DLD1 (cell line): ENCODE data around the gene CWC27.

Experiments used
- in situ Hi-C: cut with HindIII; loops from 2 replicates; pipeline ENCODE4 v1.10.0; 2017; ENCODE audit warnings: low sequenced_read_pairs

CWC27 gene

DNA sequence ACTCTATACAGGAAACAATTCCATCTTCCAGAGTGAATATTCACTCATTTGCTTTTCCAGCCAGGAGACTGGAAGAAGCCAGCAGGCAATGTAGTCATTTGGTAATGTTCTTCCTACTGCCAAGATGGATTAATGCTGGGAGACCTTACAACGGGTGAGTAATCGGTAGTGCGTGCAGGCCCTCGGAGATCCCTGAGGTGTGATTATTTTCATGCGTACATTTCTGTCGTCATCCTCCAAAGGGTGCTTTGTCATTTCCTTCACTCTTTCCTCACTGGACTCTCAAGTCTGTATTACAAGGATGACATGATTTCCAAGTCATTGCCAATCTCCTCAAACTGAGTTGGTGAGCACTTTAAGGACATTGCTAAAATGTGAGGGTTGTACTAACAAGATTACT lies 263.5 kb downstream of the CWC27 start:
- in situ Hi-C loops = no loop called here

DNA sequence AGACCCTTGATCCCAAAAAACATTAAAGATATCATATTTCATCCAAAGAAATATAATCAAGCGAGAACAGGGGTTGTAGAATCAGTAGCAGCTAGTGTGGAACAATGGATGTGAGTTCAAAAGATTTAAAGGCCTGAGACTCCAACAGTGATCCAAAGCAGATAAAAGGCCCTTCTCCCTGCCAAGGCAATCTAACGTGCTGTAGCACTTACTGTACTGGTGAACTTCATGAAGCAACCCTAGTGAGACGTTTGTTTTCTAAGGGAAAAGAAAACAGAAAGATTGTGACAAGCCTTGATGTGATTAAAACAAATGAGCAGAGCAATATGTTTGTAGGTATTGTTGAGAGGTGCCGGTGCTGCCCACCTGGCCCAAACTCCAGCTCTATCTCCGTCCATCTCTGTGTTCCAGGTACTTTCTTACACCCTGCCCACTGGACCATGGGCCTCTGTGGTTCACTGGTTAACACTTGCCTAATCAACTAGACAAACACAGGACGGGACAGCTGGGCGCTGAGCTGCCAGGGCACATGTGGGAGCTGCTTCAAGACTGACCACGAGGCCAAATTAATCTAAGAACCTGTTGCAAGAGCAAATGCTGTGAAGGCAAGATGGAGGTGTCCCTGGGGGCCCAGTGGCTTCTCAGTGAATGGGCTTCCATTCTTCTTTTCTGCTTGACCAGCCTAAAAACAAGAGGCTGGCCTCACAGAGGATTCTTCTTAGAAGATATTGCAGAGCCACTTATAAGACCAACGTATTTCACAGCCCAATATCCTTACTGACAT lies 265.5 kb downstream of the CWC27 start:
- in situ Hi-C loops = no loop called here

DNA sequence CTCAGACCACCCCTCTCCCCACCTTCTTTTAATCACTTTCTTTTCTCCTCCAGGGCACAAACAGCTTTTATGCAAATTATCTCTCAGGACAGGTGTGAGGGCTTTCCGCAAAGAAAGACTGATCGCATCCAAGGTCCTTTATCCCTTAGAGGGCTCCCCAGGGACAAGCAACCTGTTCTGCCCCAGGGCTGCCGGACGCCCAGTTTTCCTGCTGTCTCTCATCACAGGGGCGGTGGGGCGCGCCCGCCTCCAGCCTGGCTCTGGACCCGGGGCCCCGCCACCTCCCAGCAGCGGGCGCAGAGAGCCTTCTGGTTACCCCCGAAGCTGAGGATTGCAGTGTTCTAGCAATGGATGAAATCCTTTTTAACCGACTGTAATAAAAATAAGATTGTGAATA lies 266.1 kb downstream of the CWC27 start:
- in situ Hi-C loops = no loop called here

DNA sequence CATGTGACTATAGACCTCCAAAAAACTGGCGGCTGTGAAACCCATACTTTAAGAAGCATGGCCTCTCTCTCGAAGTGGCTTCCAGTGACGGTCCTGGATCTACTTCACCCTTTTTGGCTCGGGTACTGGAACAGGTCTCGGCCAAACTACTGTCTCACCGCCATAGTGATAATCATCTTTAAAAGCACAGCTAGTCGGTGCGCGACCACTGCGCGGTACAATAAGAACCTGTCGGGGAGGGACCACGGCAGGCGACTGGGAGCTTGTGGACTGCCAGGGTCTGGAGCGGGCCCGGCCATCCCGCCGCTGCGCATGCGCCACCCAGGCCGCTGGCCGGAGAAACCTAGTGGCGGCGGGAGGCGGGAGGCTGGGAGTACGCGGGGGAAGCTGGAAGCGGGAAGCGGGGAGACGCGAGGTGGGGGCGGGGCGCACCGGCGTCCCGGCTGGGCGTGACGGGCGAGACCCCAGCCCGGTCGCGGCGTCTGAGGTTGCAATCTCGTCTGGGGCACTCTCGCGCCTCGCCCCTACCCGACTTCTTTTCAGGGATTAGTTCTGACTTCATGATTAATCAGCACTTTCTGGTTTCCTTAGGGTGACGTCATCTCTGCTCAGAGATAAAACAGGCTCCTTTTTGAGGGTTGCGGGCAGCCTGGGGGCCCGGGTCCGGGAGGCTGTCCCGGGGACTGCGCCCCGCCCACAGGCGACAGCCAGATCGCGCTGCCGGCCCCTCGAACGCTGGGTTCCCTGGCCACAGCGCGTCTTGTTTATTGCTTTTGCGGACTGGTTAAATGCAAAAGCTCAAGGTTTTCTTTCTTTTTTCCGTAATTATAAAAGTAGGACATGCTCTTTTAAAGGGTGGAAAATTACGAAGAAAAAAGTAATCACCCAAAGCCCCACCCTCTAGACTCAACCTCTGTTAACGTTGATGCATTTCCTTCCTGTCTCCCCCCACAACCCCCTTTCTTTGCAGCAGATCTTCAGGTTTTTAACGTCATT lies 266.8 kb downstream of the CWC27 start:
- in situ Hi-C loops = no loop called here

DNA sequence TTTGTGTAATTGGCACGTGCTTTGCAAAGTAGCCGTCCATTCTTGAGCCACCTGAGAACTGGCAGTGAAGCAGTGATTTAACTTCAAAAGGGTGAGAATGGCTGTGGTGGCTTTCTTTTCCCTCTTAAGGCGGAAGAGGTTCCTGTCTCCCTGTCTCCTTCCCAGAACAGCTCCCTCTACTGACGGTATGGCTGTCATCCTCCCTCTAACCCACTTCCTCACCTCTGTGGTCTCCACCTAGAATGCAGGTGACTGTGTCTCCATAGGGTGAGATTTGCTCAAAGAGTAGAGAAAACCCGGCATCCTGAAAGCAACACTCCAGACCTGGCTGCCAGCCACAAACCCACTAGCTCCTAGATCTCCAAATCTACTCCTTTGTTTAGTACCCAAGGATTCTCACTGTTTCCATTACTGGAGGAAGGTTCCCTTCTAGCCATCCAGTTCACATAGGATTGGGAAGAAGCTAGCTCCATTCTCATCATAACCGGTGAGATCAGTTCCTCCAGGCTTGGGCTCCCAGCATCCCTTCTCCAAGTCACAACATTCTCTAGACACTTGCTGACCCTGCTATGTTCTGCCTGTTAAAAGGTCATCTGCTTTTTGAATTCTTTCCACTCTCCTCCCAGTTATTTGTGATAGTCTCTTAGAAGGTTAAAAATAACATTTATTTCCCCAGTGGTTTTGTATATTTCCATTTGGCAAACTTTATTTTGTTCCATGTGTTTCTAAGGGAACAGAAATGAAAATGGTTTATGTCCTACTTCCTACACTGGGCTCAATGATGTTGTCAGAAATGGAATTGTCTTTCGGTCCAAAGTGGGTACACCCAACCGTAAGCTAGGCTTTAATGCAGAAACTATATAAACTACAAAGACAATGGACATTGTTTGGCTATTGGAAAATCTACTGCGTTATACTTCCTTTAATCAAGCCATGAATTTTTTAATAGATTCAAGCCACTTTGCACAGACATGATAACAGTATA lies 269.4 kb downstream of the CWC27 start:
- in situ Hi-C loops = no loop called here

DNA sequence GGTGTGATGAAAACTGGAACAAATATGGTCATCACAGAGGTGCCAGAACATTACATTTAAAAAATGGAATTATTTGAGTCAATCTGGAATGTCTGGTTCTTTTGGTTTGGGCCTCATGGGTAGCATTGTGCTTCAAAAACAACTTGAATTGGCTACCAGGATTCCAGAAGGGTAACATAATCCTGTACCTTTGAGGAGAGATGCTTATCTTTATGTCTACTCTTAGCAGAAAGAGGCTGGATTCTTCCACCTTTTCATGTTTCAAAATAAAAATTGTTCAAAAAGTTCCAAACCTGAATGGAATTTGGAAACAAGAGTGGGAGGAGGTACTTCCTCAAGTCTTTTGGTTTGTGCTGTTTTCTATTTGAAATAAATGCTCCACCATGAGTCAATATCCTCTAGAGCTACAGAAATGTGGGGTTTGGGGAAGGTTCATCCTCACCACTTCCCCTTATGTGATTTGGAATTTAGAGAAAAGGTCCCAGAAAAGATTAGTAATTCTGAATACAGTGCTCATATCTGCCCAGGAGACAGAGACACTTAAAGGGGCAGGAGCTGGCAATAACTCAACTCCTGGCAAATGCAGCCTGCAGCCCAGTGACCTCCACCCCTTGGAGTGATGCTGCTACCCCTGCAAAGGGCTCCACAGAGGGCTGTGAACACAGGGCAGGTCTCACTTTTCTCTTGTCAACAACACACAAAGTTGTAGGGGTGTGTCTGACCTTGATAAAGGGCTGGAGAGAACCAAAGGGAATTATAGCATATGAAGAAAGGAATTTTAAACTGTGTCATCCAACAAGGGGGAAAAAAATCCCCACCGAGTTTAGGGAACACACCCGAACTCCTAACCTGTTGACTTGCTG lies 272.8 kb downstream of the CWC27 start:
- in situ Hi-C loops = no loop called here

DNA sequence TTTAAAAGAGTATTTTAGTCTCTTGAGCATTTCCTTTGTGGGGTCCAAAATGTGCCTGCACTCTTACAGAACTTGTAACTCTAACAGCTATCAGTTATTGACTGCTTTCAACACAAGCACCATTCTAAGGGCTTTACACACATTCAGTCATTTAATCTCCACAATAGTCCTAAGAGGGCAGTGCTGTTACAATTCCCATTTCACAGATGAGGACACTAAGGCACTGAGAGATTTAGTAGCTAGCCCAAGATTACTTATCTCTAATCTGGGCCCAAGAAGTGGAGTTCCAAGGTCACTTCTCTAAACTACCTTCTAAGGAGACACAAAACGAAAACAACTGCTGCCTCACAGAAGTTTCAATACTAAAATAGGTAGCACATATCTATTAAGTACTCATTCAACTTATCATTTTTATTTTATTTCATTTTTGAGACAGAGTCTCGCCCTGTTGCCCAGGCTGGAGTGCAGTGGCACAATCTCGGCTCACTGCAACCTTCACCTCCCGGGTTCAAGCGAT lies 275.2 kb downstream of the CWC27 start:
- in situ Hi-C loops = no loop called here

DNA sequence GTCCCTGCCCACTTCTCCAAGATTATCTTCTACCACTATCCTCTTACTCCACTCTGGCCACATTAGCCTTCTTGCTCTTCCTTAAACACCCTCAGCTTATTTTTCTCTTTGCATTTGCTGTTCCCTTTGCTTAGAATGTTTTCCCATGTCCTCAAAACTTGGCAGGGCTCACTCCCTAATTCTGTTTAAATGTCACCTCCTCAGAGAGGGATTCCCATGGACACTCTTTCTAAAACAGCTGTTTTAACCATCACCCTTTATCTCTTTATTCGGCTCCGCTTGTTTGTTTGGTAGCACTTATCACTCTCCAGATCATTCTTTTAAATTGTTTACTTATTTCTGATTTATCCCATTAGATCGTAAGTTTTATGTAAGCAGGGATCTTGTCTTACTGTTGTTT lies 278.5 kb downstream of the CWC27 start:
- in situ Hi-C loops = no loop called here

DNA sequence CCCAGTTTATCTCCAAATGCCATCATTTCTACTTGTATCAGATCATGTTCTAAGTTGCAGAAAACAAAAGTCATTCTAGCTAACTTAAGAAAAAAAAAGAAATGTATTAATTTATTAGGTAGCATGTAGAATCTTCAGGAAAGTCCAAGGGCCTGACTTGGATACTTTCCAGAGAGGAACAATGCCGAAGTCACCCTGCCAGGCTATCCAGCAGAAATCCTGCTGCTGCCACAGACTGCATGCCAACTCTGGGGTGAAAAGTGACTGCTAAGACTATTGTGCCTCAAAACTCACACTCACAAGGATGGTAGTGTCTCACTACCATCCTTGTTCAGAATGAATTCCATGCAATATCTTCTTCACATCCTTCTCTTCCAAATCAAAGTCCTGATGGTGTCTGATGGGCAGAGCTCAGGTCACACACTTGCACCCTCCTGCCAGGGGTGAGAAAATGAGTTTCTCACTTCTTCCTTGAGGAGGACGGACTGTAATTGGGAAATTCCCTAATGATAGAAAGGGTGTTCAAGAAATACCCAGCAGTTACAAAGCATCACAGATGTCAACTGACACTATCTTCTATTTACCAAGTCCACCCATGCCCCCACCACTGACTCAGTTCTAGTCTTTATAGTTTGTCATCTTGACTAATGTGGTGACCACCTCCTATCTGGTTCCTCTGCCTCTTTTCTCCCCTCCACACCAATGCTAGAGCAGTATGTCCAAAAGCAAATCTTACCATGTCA lies 279.4 kb downstream of the CWC27 start:
- in situ Hi-C loops = no loop called here

DNA sequence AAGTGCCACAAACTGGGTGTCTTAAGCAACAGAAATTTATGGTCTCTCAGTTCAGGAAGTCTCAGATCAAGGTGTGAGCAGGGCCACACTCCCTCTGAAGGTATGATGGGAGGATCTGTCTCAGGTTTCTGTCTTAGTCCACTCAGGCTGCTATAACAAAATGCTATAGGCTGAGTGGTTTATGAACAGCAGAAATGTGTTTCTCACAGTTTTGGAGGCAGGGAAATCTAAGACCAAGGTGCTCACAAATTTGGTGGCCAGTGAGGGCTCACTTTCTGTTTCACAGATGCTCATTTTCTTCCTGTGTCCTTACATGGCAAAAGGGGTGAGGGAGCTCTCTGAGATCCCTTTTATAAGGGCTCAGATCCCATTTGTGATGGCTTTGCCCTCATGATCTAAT lies 281.4 kb downstream of the CWC27 start:
- in situ Hi-C loops = no loop called here

DNA sequence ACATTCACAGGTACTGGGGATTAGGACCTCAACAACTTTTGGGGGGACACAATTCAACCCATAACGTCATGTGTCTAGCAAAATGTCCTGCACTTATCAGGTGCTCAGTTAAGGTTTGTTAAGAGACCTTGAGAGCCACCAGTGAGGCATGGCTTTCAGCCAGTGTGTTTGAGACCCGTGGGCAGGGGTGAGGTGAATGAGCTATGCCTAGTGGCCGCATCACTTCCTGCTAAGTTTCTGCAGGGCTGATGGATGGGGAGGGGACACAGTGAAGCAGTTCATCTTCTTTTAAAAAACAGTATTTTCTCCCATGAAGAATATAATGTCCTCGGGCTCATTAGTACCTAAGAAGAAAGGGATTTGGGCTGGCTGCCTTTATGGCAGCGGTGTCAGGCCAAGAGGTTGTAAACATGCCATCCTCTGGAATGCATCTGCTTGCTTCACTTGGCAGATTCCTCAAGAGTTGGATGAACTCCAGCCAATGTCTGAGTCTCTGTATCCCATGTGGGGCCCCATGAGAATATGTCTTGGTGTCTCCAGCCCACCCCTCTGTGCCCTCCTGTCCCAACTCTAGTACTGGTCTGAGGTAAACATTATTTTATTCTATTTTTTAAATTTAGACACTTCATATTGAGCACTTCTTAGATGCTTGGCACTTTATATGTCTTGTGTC lies 282.2 kb downstream of the CWC27 start:
- in situ Hi-C loops = no loop called here

DNA sequence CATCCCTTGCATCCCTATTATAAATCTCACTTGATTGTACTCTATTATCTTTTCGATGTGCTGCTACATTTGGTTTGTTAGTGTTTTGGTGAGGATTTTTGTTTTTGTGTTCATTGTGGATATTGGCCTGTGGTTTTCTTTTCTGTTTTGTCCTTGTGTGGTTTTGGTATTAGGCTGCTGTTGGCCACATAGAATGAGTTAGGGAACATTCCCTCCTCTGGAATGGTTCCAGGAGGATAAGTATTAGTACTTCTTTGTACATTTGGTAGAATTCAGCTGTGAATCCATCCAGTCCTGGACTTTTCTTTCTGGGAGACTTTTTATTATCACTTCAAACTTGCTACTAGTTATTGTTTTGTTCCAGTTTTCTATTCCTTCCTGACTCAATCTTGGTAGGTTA lies 287.2 kb downstream of the CWC27 start:
- in situ Hi-C loops = no loop called here

DNA sequence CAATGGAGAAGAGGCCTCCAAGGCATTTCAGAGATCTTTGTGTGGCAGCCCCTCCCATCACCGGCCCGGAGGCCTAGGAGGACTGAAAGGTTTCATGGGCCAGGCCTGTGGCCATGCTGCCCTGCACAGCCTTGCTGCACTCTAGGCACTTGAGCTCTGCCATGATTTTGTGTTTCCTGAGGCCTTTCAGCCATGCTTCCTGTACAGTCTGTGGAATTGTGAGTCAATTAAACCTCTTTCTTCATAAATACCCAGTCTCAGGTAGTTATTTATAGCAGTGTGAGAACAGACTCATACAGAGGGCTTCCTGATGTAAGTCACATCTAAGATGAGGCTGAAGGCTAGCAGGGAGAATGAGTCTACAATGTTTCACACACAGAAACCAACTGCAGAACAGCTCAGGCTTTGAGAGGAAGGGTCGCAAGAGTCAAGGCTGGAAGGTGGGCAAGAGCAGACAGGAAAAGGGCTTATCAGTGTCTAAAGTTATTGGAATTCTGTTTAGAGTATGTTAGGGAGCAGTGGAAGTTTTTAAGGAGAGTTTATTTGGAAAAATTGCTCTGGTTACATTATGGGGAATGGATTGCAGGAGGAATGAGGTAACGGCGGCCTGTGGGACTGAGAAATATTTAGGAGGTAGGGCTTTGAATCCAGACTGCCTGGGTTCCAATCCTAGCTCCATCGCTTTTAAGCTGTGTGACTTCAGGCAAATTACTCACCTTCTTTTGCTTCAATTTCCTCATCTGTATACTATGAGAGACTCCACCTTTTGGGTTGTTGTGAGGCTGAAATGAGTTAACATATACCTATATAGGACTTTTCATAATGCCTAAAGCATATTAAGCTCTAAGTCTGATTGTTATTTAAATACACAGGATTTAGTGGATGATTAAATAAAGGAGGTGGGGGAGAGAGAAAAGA lies 291.2 kb downstream of the CWC27 start:
- in situ Hi-C loops = no loop called here

DNA sequence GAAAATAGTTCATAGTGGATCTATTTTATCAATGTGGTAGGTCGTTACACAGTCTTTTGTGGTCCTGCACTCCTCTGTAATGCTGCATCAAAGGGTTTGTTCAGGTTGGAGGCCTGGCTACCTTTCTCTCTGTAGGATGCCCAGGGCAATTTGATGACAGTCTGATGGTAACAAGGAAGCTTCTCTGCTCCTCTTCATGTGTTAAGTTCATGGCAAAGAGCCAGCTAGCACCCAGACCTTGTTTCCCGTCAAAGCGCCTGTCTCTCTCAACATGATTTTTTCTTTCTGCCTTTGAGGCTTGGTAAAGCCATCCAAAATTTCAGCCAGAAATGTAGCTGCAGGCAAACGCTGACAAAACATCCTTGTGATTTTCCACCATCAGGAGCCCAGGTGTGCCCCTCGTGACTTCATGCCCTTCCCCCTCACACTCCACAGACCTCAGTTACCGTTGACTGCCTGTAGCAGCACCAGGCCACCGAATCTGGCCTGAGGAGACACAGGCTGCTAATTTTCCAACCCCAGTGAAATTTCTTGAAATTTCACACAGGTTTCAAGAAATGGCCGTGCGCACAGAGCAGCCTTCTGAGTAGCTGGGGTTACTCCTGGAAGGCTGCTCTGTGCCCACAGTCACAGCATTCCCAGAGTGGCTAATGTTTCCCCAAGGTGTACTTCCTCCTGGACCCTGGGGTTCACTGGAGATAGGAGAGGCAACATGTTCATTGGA lies 292.7 kb downstream of the CWC27 start:
- in situ Hi-C loops = no loop called here

DNA sequence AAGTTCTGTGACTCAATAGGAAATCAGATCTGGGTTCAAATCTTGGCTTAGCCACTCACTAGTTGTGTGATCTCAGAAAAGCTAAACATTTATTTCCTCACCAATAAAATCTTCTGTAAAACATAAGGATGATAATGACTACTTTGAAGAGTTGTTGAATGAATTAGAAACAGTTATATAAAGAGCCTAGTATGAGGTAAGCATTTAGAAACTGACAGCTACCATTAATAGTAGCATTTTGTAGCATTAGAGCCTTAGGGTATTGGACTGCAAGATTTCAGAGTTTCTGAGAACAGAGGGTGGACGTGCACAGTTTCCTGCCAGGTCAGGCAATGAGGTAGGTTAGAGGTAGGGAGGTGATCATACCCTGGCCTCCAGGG lies 293.2 kb downstream of the CWC27 start:
- in situ Hi-C loops = no loop called here

DNA sequence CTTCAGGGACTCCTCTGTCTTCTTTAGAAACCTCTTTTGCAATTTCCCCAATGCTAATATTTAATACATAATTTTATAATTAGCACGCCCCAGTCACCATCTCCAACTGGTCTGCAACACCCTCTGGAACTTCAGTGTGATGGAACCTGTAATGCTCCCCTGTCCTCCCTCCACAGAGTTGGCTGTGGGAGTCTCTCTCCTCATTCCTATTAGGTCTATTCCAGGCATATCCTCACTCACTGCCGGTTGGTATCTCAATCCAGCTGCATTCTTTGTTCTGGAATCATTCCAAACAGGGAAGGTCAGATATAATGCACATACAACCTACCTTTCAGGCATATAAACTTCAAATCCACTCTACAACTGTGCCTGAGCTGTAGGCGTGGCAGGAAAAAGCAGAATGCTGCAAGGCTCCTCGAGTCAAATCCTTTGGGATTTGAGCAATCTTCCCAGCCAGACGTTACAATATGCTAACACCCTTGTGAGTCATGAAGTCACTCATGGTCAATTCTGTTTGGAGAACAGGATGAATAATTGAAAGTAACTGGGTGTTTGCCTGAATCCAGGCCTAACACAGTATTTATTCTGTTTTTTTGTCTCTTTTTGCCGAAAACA lies 293.8 kb downstream of the CWC27 start:
- in situ Hi-C loops = no loop called here
